Activated CD4-positive, CD25-positive, alpha-beta regulatory T cell treated with anti-CD3 and anti-CD28 coated beads, Interleukin-2, amount 50 U/mL, for 16 hours (primary cell): ENCODE data around the gene STX16.

ENCODE experiments used
- DNase-seq: peaks from one replicate; pipeline ENCODE4 v3.0.0-alpha.2; 2020; ENCODE audit warnings: low read depth, low spot score

The STX16 gene

DNA sequence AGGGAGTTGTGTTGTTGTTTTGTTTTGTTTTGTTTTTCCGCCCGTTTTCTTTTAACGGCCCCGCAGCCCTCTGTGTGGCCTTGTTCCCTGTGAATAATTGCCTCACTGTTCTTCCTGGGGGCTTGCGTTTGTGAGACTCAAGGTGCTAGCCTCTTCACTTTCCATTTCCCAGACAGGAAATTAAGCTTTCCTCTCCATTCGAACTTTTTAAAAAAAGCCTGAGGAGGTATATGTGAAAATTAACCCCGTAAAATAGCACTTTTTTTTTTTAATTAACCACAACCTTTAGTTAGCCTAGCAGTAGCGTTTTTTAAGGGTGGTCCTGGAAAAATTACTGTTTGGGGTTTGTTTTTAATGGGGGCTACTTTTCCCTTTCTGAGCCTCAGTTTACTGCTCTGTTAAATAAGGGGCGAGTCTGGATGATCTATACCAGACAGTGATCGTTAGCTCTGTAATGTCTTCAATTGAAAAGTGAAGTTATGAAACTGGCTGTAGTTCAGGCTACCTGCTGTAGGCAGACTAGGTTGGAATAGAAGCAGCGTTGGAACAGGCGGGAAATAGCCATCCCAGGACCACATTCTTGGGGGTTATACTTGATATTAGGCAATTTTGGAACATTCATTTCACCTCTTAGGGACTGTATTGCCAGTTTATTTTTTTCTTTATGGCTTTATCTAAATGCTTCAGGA, 1.7 kb downstream of the STX16 start:
- DNase-seq: no peak

DNA sequence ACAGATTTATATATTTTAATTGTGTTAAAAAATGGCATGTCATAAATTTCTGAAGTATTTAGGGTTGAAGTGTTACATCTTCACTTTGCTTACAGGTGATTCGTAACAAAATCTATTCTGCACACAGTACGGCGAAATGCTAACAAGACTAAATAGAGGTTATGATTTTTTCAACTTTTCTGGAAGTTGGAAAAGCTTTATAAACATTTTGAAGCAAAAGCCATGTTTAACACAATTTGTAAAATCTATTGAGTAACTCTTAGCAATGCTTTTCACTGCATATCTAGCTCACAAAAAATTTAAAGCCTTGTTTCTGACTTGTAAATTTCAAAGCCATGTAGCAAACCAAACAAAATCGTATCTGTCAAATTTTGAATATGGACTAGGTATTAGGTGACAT, 3.3 kb downstream of the STX16 start:
- no peak for DNase-seq

DNA sequence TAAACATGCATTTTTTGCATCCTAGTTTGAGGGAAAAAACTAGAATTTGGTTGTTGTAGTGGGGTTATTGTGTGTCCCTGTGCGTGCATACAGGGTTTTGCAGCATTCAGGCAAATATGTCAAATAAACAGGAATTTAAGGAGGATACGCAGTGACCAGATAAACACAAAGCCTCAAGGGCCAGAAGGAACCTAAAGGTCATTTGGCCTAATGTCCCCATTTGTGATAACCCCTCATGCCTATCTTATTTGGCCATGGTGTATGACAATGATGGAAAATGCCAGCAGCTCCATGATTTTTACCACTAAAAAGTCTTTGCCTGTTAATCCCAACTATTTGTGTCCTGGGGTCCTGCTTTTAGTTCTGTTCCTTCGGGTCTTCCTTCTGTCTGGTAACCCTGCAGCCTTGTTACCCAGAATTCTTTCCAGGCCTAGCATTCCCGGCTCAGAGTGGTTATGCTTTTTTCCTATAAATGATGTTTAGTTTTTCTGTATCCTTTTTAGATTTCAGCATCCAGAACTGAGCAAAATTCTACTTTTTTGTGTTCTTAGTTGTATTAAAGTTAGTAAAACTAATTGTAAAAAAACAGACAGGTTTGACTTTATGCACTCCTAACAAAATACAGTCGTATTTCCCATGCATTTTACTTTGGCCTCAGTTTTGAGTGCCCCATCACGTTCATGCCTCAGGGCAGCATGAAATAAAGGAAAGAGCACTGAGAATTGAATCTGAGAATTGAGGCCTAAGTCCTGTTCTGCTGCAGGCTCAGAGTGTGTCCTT, 4.4 kb downstream of the STX16 start:
- no peak for DNase-seq

DNA sequence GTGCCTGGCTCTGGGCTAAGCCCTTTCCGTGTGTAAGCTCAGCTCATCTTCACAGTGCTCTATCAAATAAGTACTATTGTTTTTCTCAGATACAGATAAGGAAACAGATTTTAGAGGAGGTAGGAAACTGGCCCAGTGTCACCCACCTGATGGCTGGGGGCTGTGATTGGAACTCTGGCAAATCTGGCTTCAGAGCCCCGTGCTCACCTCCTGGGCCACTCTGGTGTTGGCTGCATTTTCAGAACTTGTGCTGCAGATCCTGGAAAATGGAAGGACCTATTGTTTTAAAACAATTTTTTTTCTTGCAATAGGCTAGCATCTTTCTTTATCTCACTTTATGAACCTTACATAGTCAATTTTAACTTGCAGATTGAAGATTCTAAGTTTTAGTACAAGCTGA, 5.7 kb downstream of the STX16 start:
- no peak for DNase-seq

DNA sequence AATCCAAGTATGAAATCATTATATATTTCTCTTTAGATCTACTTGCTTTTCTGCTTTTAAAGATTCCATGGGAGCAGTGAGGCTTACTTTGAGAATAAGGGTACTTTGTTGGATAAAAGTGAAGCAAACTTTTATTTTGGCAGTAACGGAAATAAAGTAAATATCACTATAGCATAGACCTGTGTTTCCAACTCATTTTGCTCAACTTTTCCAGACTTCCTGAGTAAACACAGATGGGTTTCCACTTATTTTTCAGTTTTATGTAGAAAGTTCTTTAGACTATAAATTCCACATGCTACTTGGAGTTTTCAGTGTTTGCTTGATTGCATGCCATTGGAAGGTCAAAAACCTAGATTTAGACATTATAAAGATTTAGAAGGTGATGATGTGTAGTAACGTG, 6.2 kb downstream of the STX16 start:
- no peak for DNase-seq

DNA sequence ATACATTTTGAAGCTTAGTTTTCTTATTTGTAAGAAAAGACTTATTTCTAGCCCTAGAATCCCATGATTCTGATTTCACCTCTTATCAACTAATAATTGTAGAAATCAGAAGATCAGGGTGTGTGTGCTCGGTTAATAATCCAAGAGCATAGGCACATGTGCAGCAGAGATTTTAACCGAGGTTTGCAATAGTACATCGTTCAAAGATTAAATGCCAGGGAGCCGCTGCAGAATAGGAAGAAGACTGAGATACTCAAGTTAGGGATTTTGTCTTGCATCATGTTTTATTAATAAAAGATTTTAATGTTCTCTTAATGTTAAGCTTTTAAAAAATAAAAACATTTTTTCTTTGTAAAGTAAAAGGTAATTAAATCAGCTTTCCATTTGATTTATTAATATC, 6.9 kb downstream of the STX16 start:
- DNase-seq: no peak

DNA sequence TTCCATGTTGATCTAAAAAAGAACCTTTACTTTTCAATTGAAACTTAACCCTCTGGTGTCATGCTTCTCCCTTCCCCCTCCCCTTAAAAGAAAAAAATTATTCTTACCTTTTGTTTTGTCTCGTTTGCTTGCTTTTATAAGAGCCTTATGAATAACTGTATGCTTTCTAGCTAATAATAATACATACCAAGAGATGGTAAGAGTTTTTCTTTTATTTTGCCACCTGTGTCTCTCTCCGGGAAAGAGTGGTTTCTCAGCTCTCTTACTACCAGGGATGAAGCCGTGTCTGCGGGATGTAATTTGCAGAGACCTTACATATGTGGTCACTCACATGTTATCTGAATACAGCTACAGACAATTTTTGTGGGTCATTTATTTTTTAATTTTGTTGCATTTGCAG, 7.7 kb downstream of the STX16 start:
- no peak for DNase-seq

DNA sequence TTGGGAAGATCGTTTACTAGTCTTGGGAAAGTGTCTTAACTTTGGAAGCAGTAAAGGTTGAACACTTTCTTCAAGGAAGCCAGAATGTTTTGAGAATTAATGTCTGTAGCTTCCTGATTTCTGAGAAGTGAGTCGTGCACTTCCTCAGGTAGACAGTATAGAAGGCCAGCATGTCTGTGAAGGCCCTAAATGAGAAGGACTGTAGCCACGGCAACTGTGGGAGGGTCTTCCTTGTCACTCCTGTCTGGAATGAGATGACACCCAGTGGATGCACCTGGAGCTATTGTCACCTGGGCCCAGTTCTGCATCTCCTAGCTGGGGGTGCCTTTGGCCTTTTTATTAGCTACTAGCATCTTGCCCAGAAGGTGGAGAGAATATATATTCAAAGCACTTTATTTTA, 8.8 kb downstream of the STX16 start:
- DNase-seq: no peak

DNA sequence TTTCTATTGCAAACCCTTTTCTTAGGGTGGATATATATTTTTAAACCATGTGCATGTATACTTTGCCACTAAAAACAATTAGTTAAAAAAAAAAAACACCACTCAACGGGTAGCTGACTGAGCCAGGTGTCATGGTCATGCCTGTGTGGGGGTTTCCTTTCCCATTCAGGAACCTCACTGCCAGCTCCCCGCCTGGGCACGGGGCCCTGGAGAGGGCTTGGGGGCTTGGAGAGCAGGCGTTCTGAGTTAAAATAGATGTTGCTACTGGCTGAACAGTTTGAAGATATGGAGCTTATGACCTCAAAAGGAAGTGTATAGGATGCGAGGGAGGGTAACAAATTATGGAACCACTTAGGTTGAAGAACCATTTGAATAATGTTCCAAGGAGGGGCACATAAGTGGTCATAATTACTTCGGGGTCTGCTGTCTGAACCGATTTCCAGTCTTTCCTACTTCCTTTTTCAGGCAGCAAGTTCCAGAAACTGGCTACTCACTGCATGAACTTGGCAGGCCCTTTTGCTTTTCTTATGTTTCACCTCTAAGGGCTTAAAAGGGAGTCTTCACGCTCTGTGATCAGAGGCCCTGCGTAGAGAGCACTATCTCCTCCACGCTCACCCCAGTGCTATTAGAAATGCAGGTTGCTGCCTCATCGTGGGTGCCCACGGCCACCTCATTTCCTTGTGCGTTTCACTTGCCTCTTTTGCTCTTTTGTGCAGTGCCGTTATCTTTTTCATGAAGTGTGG, 9.9 kb downstream of the STX16 start:
- DNase-seq: no peak

DNA sequence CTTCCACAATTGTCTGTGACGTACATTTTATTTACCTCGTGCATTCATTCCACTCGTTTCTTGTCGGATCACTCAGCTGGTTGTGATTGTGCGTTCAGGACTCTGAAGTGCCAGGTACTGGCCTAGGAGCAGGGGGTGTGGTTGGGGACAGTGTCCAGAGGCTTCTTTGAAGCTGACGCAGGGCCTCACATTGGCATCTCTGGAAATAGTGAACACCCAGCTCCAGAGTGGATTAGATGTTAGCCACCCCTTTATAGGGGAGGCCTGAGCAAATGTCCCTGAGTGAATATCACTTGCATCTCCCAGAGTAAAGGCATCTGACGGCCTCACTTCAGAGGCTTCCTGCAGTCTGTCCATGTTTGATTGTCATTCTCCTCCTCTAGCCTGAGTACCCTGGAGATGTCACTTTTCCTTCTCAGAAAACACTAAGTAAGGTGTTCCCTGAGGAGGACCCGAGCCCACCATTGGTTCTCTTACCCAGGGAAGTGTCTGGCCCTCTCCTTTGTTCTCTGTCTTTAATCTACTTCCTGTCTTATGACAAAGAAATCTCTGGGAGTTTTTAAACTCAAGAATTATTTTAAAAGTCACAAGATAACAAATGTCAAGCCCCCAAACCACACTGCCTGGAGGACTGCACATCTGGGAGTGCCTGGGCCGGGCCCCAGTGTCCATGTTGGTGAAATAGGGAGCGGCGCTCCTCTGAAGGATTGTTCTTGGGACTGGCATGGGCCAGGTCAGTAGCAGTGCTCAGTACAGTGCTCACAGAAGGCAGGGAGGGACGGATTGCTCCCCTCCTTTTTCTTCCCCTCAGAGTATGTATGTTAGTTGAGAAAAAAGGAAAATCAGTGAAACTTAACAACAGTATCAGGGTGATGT, 10.8 kb downstream of the STX16 start:
- DNase-seq: no peak

DNA sequence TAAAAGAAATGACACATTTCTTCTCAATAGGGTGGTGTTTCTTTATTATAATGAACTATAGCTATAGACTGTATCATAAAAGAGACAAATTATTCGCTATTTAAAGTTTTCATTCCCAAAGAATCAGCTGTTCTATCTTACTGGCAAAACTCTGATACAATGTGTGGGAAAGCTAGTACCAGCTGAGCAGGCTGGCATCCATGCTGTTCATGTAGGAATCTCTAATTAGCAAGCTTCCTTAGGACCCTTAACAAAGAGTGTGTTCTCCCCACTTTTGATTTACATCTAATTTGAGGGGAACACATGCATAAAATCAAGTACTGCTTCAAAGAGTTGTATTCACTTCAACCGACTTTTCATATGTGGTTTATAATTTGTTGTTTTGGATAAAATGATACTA, 13.2 kb downstream of the STX16 start:
- no peak for DNase-seq

DNA sequence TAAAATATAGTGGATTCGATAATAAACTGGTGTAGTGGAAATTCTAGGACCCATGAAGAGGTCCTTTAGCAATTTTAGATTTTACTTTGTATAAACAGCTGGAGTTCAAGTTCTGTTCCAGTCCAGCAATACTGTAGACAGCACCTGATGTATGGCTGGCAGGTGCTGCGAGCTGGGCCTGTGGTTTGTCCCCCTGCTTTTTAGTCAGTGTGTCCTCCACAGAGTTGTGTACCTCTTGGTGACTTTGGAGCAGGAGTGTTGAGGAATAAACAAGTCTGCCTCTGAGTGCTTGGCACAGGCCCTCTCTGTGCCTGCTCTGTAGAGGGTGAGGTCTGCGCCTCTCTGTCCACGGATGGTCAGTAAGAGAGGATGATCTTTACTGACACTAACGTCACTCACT, 13.8 kb downstream of the STX16 start:
- no peak for DNase-seq

DNA sequence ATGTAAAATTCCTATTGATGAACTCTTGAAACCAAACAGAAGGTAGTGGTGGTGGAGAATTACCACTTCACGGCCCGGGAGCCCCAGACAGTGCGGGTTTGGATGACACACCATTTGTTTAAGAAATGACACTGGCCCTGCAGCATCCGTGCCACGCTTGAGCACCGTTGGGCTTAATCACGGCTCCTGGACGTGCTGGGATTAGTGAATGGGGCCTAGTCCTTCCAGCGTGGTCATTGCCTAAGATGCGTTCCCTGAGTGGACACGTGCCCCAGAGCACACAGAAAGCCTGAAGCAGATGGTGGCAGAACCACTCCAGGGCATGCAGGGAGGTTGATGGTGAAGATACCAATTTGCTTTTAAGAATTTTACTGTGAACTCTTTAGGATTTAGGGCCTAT, 14.5 kb downstream of the STX16 start:
- no peak for DNase-seq

DNA sequence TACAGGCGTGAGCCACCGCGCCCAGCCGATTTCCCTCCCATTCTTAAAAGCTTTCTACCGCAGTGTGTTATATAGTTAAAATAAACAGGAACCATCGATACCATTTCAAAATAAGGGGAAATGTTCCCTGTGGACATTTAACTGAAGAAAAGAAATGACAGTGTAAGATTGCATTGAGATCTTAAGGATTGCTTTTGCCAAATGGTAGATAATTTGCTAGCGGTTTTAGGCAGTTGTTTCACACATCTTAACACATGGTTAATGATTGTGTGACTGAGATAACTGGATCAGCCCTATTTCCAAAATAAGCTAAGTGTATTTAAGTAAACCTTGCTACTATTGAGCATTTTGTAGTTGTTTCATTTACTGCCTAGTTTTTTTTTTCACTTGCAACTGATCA, 15.6 kb downstream of the STX16 start:
- no peak for DNase-seq

DNA sequence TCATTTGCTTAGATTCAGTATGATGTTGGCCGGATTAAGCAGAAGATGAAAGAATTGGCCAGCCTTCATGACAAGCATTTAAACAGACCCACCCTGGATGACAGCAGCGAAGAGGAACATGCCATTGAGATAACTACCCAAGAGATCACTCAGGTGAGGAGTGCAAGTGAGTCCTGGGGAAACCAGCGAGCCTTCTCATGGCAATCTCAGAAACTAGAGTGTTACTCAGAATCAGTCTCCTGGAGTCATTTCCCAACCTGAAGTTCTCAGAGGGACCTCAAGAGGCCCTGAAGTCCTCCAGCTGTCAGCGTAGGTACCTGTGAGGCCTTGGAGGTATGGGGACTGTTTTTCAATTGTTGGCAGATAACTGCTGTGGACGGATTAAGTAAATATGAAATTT, 16.9 kb downstream of the STX16 start:
- no peak for DNase-seq

DNA sequence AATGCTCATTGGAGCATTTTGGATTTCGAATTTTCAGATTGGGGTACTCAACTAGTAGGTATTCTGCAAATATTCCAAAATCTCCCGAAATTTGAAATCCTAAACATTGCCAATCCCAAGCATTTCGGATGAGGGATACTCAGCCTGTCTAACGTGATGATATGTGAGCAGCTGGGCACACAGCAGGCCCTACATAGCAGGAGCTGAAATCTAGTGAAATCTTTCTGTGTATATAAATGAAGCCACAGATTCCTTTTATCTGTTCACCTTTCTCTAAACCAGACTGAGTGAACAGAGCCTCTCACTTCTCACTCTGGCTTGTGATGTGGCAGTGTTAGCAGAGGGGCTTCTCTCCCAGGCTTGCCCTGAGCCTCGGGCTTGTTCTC, 17.8 kb downstream of the STX16 start:
- DNase-seq: no peak

DNA sequence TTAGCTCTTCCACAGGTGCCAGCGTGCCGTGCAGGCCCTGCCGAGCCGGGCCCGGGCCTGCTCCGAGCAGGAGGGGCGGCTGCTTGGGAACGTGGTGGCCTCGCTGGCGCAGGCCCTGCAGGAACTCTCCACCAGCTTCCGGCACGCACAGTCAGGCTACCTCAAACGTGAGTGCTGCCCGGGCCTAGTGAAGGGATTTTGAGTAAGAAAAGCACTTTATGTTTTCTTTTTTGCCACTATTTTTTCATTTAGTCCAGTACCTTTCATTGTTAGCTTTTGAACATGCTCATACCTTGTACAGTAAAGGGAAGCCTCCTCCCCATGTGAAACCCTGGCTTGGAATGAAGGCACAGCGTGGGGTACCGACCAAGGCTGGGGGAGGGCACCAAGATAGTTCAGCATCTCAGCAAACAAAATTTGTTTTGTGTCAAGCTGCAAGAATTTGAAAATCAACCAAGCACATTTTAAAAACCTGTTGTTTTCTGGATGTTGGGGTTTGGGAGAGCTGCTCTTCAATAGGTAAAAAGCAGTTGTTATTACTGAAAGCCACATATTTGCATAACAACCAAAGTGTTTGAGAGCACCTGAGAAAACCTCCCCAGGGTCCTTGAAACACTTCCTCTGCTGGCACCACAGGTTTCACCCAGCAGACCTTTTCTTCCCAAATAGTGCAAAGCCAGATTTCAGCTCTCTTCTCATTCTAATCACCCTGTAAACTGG, 18.4 kb downstream of the STX16 start:
- DNase-seq: no peak

DNA sequence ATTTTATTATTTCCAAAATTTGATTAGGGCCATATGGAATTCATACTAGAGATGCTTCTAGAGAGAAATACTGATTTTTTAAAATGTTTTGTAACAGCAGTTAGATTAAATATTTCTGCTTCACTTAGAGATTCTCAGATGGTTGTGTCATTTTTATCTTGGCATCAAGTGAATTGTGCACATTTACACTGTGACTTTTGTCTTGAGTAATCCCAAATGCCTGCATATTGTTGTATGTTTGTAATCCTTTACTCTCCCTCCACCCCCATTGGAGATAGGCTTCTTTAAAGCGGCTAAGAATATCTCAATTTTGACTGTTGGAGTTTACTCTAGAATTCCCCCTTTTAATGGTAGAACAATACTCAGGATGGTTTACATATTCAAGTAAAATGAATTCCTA, 19.0 kb downstream of the STX16 start:
- DNase-seq: no peak

DNA sequence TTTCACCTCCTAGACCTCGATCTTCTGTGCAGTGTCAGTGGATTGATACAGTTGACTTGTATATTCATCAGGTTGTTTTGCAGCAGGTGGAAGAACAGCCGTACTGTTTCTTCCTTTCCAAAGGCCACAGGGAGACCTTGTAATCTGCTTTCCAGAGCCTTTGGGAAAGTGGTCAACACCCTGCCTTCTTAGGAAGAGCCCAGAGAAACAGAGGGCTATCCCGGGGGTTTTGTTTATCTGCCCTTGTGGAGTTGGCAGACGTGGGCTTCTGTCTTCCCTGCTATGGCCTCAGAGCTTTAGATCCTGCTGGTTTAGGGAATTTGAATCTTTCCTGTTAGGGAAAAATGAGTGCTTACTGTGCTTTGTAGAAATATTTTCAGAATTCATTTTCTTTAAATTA, 19.6 kb downstream of the STX16 start:
- no peak for DNase-seq

DNA sequence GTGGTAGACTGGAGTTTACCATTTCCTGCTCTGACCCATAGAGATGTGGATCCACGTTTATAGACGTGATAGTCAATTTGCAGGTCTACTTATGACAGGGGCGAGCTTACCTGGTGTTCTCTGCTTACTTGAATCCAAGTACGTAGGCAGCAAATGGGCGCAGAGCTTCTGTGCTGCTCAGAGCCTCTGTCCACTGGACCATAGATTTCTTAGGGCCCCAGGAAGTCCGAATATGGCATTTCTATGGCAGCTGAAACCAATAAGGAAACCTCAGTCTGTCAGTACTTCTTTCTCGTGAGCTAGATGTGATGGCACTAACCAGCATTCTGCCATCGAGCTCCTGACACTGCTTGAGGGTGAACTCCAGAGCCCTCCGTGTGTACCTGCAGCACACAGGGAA, 22.0 kb downstream of the STX16 start:
- no peak for DNase-seq

DNA sequence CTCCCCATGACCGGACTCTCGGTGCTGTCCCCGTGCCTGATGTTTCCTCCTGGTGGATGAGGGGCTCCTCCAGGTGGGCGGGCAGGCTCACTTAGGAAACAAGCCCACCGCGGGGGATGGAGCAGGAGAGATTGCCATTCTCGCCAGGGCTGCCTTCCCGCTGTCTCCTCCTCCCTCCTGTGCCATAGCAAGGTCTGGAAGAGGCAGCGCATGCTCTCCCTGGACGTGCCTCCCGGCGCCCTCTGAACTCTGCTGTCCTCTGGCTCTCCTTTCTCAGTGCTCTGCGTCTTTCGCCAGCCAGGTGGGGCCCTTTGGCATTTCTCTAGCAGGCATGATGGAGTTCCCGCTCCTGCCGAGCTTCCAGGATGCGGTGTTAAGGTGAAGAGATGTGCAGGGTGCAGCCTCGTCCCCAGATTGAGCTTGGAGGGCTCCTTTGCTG, 24.1 kb downstream of the STX16 start:
- no peak for DNase-seq
